DOHH2 (cell line): ENCODE data around the gene RNASE13.
"Not testable (repeated sequence)": the region's sequence is repeated elsewhere in the genome, so short reads cannot be mapped to it uniquely, and the experiment has no call there.

ENCODE experiments used
- H3F3A ChIP-seq: fragments of 200-600 bp; sonication (generic), shearing (Covaris generic); 2 replicates; pipeline ENCODE4 v1.6.0; 2016; ENCODE audit warnings: antibody characterized with exemption, mild to moderate bottlenecking; ENCODE audit not compliant: control insufficient read depth, insufficient read depth
- H3K27ac ChIP-seq: fragments of 200-600 bp; sonication (generic); 2 replicates; pipeline ENCODE4 v1.5.1; 2014; ENCODE audit warnings: low read depth, mild to moderate bottlenecking, low read length, moderate library complexity
- H3K27me3 ChIP-seq: fragments of 200-600 bp; sonication (generic); 2 replicates; pipeline ENCODE4 v1.6.1; 2014; ENCODE audit warnings: mild to moderate bottlenecking, low read length, mixed read lengths; ENCODE audit not compliant: control insufficient read depth
- H3K36me3 ChIP-seq: fragments of 200-600 bp; sonication (generic); 2 replicates; pipeline ENCODE4 v1.6.1; 2014; ENCODE audit warnings: mild to moderate bottlenecking, low read length, moderate library complexity, mixed read lengths; ENCODE audit not compliant: control insufficient read depth
- H3K4me1 ChIP-seq: fragments of 200-600 bp; sonication (generic); 2 replicates; pipeline ENCODE4 v1.6.1; 2014; ENCODE audit warnings: mild to moderate bottlenecking, low read length, mixed read lengths; ENCODE audit not compliant: control insufficient read depth
- H3K4me2 ChIP-seq: fragments of 200-600 bp; sonication (generic); 2 replicates; pipeline ENCODE4 v1.6.0; 2014; ENCODE audit warnings: mild to moderate bottlenecking, low read length, moderate library complexity
- H3K4me3 ChIP-seq: fragments of 200-600 bp; sonication (generic); 2 replicates; pipeline ENCODE4 v1.5.1; 2014; ENCODE audit warnings: mild to moderate bottlenecking, low read length, mixed read lengths
- H3K79me2 ChIP-seq: fragments of 200-600 bp; sonication (generic); 2 replicates; pipeline ENCODE4 v1.6.1; 2014; ENCODE audit warnings: mild to moderate bottlenecking, low read length, mixed read lengths; ENCODE audit not compliant: control insufficient read depth
- H3K9me2 ChIP-seq: fragments of 200-600 bp; sonication (generic); replicated peaks from 2 replicates; pipeline ENCODE4 v1.6.1; 2014; ENCODE audit warnings: mild to moderate bottlenecking, low read length, mixed read lengths; ENCODE audit not compliant: control insufficient read depth
- H3K9me3 ChIP-seq: fragments of 200-600 bp; sonication (generic); 2 replicates; pipeline ENCODE4 v1.6.1; 2014; ENCODE audit warnings: antibody characterized with exemption, low read length, mixed read lengths; ENCODE audit not compliant: control insufficient read depth, insufficient read depth
- H4K20me1 ChIP-seq: fragments of 200-600 bp; sonication (generic); 2 replicates; pipeline ENCODE4 v1.6.0; 2014; ENCODE audit warnings: low read depth, mild to moderate bottlenecking, antibody characterized with exemption, low read length, moderate library complexity; ENCODE audit not compliant: control insufficient read depth, insufficient read depth
- EZH2phosphoT487 ChIP-seq: fragments of 200-600 bp; sonication (generic); IDR thresholded peaks from 2 replicates; pipeline ENCODE4 v1.6.1; 2017; ENCODE audit warnings: borderline replicate concordance, mild to moderate bottlenecking, antibody characterized with exemption, low read length, moderate library complexity, mixed read lengths
- TF ChIP-seq, protein P1 (sequence below): fragments of 200-600 bp; sonication (generic); IDR thresholded peaks from one replicate; pipeline ENCODE4 v1.5.1; 2014; ENCODE audit warnings: antibody characterized with exemption, mild to moderate bottlenecking, low read depth, low read length; ENCODE audit not compliant: poor library complexity, severe bottlenecking

The RNASE13 gene

GRCh38 chr14:21014761-21015190, 19.8 kb downstream of the RNASE13 start:
- Histone ChIP-seq H3K9me2 (no peaks in the 10 kb centered on the region), H3K4me3 (no peak overlapping the region), H3K4me1 (no peaks in the 10 kb centered on the region), H3F3A (no peaks in the 10 kb centered on the region), H4K20me1 (no peaks in the 10 kb centered on the region), H3K27ac (no peak overlapping the region), H3K4me2 (no peak overlapping the region), H3K27me3 (peaks cover 21% of the 10 kb centered on the region), H3K36me3 (no peaks in the 10 kb centered on the region), H3K9me3 (no peaks in the 10 kb centered on the region), H3K79me2 (no peaks in the 10 kb centered on the region)
- no peak for TF ChIP-seq EZH2phosphoT487
- TF ChIP-seq, protein P1, sequence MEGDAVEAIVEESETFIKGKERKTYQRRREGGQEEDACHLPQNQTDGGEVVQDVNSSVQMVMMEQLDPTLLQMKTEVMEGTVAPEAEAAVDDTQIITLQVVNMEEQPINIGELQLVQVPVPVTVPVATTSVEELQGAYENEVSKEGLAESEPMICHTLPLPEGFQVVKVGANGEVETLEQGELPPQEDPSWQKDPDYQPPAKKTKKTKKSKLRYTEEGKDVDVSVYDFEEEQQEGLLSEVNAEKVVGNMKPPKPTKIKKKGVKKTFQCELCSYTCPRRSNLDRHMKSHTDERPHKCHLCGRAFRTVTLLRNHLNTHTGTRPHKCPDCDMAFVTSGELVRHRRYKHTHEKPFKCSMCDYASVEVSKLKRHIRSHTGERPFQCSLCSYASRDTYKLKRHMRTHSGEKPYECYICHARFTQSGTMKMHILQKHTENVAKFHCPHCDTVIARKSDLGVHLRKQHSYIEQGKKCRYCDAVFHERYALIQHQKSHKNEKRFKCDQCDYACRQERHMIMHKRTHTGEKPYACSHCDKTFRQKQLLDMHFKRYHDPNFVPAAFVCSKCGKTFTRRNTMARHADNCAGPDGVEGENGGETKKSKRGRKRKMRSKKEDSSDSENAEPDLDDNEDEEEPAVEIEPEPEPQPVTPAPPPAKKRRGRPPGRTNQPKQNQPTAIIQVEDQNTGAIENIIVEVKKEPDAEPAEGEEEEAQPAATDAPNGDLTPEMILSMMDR = peak; percentile 90

GRCh38 chr14:21011136-21011535, 23.5 kb downstream of the RNASE13 start:
- no peaks in the 10 kb centered on the region for H4K20me1 ChIP-seq
- H3K9me2 ChIP-seq = no peaks in the 10 kb centered on the region
- H3K4me1 ChIP-seq = no peaks in the 10 kb centered on the region
- H3K27me3 ChIP-seq = peaks cover 16% of the 10 kb centered on the region
- H3F3A ChIP-seq = no peaks in the 10 kb centered on the region
- no peak overlapping the region for H3K4me3 ChIP-seq
- H3K36me3 ChIP-seq = no peaks in the 10 kb centered on the region
- no peak overlapping the region for H3K27ac ChIP-seq
- H3K4me2 ChIP-seq = no peak overlapping the region
- no peaks in the 10 kb centered on the region for H3K79me2 ChIP-seq
- no peak for TF ChIP-seq EZH2phosphoT487
- TF ChIP-seq, protein P1 = no peak
- no peaks in the 10 kb centered on the region for H3K9me3 ChIP-seq

GRCh38 chr14:21009721-21010120, 24.9 kb downstream of the RNASE13 start:
- not testable (repeated sequence) for H3K9me3 ChIP-seq, H3K4me3 ChIP-seq, H3K4me1 ChIP-seq, H3K79me2 ChIP-seq, H3K27ac ChIP-seq, H3F3A ChIP-seq, H3K36me3 ChIP-seq, H3K4me2 ChIP-seq, H4K20me1 ChIP-seq, H3K9me2 ChIP-seq
- H3K27me3 ChIP-seq = peaks cover 16% of the 10 kb centered on the region

DNA sequence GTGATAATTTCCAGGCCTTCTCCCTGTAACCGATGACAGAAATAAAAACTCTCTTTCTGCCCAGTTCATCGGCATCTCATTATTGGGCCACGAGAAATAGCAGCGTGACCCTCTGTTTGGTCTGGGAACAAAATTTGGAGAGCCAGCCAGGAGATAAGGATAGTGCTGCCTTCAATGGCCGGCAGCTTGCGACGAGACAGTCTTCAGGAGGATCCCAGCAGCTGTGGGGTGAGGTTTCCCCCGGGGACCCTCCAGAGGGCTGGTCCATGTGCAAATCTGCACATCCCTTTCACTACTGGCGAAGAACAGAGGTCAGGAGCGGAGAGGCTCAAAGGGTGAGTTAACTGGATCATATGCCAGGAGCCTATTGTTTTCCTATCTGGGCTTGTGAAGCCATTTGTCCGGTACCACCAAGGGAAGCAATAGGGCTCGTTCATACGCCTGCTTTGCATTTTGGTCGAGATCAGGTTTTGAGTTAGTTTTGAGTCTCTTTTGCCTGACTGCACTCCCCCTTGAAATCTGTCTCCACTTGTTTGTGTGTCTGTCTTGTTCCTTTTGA, 30.7 kb downstream of the RNASE13 start:
- Histone ChIP-seq H3F3A (no peaks in the 10 kb centered on the region), H3K79me2 (no peaks in the 10 kb centered on the region), H3K27ac (no peak overlapping the region), H3K9me2 (no peaks in the 10 kb centered on the region), H3K4me3 (no peak overlapping the region), H3K36me3 (no peaks in the 10 kb centered on the region), H3K9me3 (no peaks in the 10 kb centered on the region), H3K4me2 (no peak overlapping the region), H4K20me1 (no peaks in the 10 kb centered on the region), H3K4me1 (no peaks in the 10 kb centered on the region), H3K27me3 (no peaks in the 10 kb centered on the region)
- no peak for TF ChIP-seq EZH2phosphoT487
- TF ChIP-seq, protein P1 = no peak
